ENCODE data around the gene TRAK2. TPM values are rescaled to one million over a fixed set of nuclear protein-coding genes. Genes with fewer than 3 reads are reported as not detected.
A peak's percentile ranks its signal among the peaks of the same experiment; 100 is the strongest.

Gene TRAK2
- total and polyA plus RNA-seq, 2 donors (not counting 3 experiments of a cell fraction or from before 2014, with no cell fraction given), result 9.7 to 35.7 TPM

DNA sequence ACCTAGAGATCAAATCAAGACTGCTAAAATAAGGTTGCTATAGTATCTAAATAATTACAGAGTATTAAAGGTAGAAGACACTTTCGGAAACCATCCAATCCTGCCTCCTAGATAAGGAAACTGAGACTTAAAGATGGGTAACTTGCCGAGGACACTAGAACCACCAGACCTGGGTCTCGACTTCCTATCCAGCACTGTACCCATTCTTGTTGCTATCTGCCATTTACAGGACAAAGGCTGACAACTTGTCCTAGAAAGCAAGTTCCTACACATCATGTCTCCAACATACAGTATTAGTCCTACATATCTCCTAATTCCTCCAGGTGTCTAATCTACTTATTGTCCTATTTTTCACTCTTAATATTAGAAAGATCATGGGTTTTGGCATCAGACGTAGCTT lies 37.7 kb downstream of the TRAK2 start:
- intact Hi-C loops (cut with micrococcal nuclease) (no loop called here), dilution Hi-C loops (cut with MboI; ENCODE audit: extremely low pct_ligation_motif_present, low sequenced_read_pairs) (no loop called here)
- no peak overlapping the region for H3K4me3 ChIP-seq (replicated peaks in 1 of 3; ENCODE audit: insufficient read depth in 1 of 3, low read depth in 1 of 3, low read length in 3 of 3)
- H3K27ac ChIP-seq (ENCODE audit: insufficient read depth, low read depth, low read length), result peak overlapping the region; percentile 70
- H3K79me2 ChIP-seq (ENCODE audit: control insufficient read depth, insufficient read depth, low read length), result peaks cover 20% of the 10 kb centered on the region
- H3K9me1 ChIP-seq (replicated peaks; ENCODE audit: control insufficient read depth, extremely low read depth, insufficient read depth, low read length), result no peaks in the 10 kb centered on the region
- no peaks in the 10 kb centered on the region for H4K20me1 ChIP-seq (replicated peaks; ENCODE audit: control insufficient read depth, extremely low read depth, insufficient read depth, low read length)
- no peak for TF ChIP-seq GATA2 (IDR thresholded peaks at IDR 0.05; ENCODE audit: insufficient read depth, insufficient read length, low read depth, low read length)
- TF ChIP-seq, protein P1, sequence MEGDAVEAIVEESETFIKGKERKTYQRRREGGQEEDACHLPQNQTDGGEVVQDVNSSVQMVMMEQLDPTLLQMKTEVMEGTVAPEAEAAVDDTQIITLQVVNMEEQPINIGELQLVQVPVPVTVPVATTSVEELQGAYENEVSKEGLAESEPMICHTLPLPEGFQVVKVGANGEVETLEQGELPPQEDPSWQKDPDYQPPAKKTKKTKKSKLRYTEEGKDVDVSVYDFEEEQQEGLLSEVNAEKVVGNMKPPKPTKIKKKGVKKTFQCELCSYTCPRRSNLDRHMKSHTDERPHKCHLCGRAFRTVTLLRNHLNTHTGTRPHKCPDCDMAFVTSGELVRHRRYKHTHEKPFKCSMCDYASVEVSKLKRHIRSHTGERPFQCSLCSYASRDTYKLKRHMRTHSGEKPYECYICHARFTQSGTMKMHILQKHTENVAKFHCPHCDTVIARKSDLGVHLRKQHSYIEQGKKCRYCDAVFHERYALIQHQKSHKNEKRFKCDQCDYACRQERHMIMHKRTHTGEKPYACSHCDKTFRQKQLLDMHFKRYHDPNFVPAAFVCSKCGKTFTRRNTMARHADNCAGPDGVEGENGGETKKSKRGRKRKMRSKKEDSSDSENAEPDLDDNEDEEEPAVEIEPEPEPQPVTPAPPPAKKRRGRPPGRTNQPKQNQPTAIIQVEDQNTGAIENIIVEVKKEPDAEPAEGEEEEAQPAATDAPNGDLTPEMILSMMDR (IDR thresholded peaks at IDR 0.05; ENCODE audit: extremely low read depth in 1 of 2, insufficient read depth in 1 of 2, low read depth in 1 of 2, low read length in 2 of 2), result no peak
- TF ChIP-seq FOS (IDR thresholded peaks at IDR 0.05; ENCODE audit: borderline replicate concordance, insufficient read depth, low read length), result no peak
- TF ChIP-seq MYC (IDR thresholded peaks at IDR 0.05; ENCODE audit: low read depth, low read length), result no peak
- no peak for TF ChIP-seq POLR2AphosphoS5 (IDR thresholded peaks at IDR 0.05; ENCODE audit: insufficient read depth, low read depth, low read length)
- BruUV-seq (replicated peaks), result no TSS peak
- H3K27me3 ChIP-seq (ENCODE audit: control insufficient read depth in 2 of 2, insufficient read depth in 2 of 2, low read length in 2 of 2), result no peaks in the 10 kb centered on the region
- peak overlapping the region; percentile 47 for H3K9ac ChIP-seq (replicated peaks; ENCODE audit: extremely low read depth, insufficient read depth, low read length)
- H3K9me3 ChIP-seq (replicated peaks; ENCODE audit: control insufficient read depth, insufficient read depth, low read length), result no peaks in the 10 kb centered on the region
- ChIA-PET POLR2A (no interaction called here), CTCF (interaction anchor here (1.0 to 2.5 kb wide), 4 partner anchors 12 to 181 kb away, joined by 3 to 8 read pairs (median 4); no protein-coding TSS in a partner anchor)
- H3K4me2 ChIP-seq (ENCODE audit: insufficient read depth, low read length), result peak overlapping the region; percentile 89
- H3K36me3 ChIP-seq (ENCODE audit: control insufficient read depth in 2 of 2, extremely low read depth in 1 of 2, insufficient read depth in 2 of 2, low read length in 2 of 2), result no peaks in the 10 kb centered on the region
- no peak for DNase-seq (ENCODE audit: low read depth, low spot score)
- no peak overlapping the region for H2AFZ ChIP-seq (ENCODE audit: low read depth, low read length)
- no peak for FAIRE-seq
- peaks cover 29% of the 10 kb centered on the region for H3K4me1 ChIP-seq (ENCODE audit: control insufficient read depth, extremely low read depth, insufficient read depth, low read length)

GRCh38 chr2:201413143-201413542 lies 38.1 kb downstream of the TRAK2 start:
- peaks cover 27% of the 10 kb centered on the region for H3K4me1 ChIP-seq (ENCODE audit: control insufficient read depth, extremely low read depth, insufficient read depth, low read length)
- H3K27me3 ChIP-seq (ENCODE audit: control insufficient read depth in 2 of 2, insufficient read depth in 2 of 2, low read length in 2 of 2), result no peaks in the 10 kb centered on the region
- BruUV-seq (replicated peaks), result no TSS peak
- no peaks in the 10 kb centered on the region for H3K36me3 ChIP-seq (ENCODE audit: control insufficient read depth in 2 of 2, extremely low read depth in 1 of 2, insufficient read depth in 2 of 2, low read length in 2 of 2)
- H3K27ac ChIP-seq (ENCODE audit: insufficient read depth, low read depth, low read length), result no peak overlapping the region
- ChIA-PET POLR2A (no interaction called here), CTCF (interaction anchor here (2.5 kb wide), 1 partner anchor 181 kb away, joined by 8 read pairs; no protein-coding TSS in a partner anchor)
- peaks cover 20% of the 10 kb centered on the region for H3K79me2 ChIP-seq (ENCODE audit: control insufficient read depth, insufficient read depth, low read length)
- DNase-seq (ENCODE audit: low read depth, low spot score) (no peak), FAIRE-seq (no peak)
- H3K4me2 ChIP-seq (ENCODE audit: insufficient read depth, low read length), result no peak overlapping the region
- no peaks in the 10 kb centered on the region for H4K20me1 ChIP-seq (replicated peaks; ENCODE audit: control insufficient read depth, extremely low read depth, insufficient read depth, low read length)
- H3K4me3 ChIP-seq (replicated peaks in 1 of 3; ENCODE audit: insufficient read depth in 1 of 3, low read depth in 1 of 3, low read length in 3 of 3), result no peak overlapping the region
- dilution Hi-C loops (cut with MboI; ENCODE audit: extremely low pct_ligation_motif_present, low sequenced_read_pairs) (no loop called here), intact Hi-C loops (cut with micrococcal nuclease) (no loop called here)
- H2AFZ ChIP-seq (ENCODE audit: low read depth, low read length), result no peak overlapping the region
- H3K9ac ChIP-seq (replicated peaks; ENCODE audit: extremely low read depth, insufficient read depth, low read length), result no peak overlapping the region
- TF ChIP-seq, protein P2, sequence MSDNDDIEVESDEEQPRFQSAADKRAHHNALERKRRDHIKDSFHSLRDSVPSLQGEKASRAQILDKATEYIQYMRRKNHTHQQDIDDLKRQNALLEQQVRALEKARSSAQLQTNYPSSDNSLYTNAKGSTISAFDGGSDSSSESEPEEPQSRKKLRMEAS (IDR thresholded peaks at IDR 0.05; ENCODE audit: insufficient read depth, insufficient read length), result no peak
- no peak for TF ChIP-seq FOS (IDR thresholded peaks at IDR 0.05; ENCODE audit: borderline replicate concordance, insufficient read depth, low read length)
- no peak for TF ChIP-seq EZH2 (IDR thresholded peaks at IDR 0.05; ENCODE audit: borderline replicate concordance, low read depth, low read length, severe bottlenecking)
- no peak for TF ChIP-seq JUN (IDR thresholded peaks at IDR 0.05; ENCODE audit: borderline replicate concordance, insufficient read depth, insufficient read length, low read depth)
- TF ChIP-seq, protein P1 (IDR thresholded peaks at IDR 0.05; ENCODE audit: extremely low read depth in 1 of 2, insufficient read depth in 1 of 2, low read depth in 1 of 2, low read length in 2 of 2), result no peak
- no peak for TF ChIP-seq POLR2AphosphoS5 (IDR thresholded peaks at IDR 0.05; ENCODE audit: insufficient read depth, low read depth, low read length)
- no peak for TF ChIP-seq GATA2 (IDR thresholded peaks at IDR 0.05; ENCODE audit: insufficient read depth, insufficient read length, low read depth, low read length)
- TF ChIP-seq MYC (IDR thresholded peaks at IDR 0.05; ENCODE audit: low read depth, low read length), result no peak
- TF ChIP-seq POLR2A (IDR thresholded peaks at IDR 0.05; ENCODE audit: low read depth, low read length), result no peak
- H3K9me1 ChIP-seq (replicated peaks; ENCODE audit: control insufficient read depth, extremely low read depth, insufficient read depth, low read length), result no peaks in the 10 kb centered on the region
- no peaks in the 10 kb centered on the region for H3K9me3 ChIP-seq (replicated peaks; ENCODE audit: control insufficient read depth, insufficient read depth, low read length)

All from endothelial cell of umbilical vein (primary cell).